ENCODE results near the gene SYNM.

The SYNM gene

GRCh38 chr15:99165020-99165790 lies 60.3 kb downstream of the SYNM start:
- no peak for DNase-seq (ENCODE audit: low spot score)
- in situ Hi-C loops (cut with MboI; ENCODE audit: low pct_unique_long_range_greater_than_20kb, low sequenced_read_pairs, unreplicated experiment) = no loop called here
- no peak for TF ChIP-seq CTCF (IDR thresholded peaks at IDR 0.05; ENCODE audit: extremely low read depth, insufficient read depth, missing control alignments)

GRCh38 chr15:99165956-99166689 lies 61.2 kb downstream of the SYNM start:
- in situ Hi-C loops (cut with MboI; ENCODE audit: low pct_unique_long_range_greater_than_20kb, low sequenced_read_pairs, unreplicated experiment) = no loop called here
- TF ChIP-seq CTCF (IDR thresholded peaks at IDR 0.05; ENCODE audit: extremely low read depth, insufficient read depth, missing control alignments) = no peak
- no peak for DNase-seq (ENCODE audit: low spot score)

- in situ Hi-C loops (cut with MboI; ENCODE audit: low pct_unique_long_range_greater_than_20kb, low sequenced_read_pairs, unreplicated experiment) = no loop called here
- DNase-seq (ENCODE audit: low spot score) = no peak
These were observed 62.3 kb downstream of the SYNM start for GRCh38 chr15:99167201-99167600.

GRCh38 chr15:99167640-99168039 lies 62.8 kb downstream of the SYNM start:
- no peak for TF ChIP-seq CTCF (IDR thresholded peaks at IDR 0.05; ENCODE audit: extremely low read depth, insufficient read depth, missing control alignments)
- DNase-seq (ENCODE audit: low spot score) = peak; percentile 28
- in situ Hi-C loops (cut with MboI; ENCODE audit: low pct_unique_long_range_greater_than_20kb, low sequenced_read_pairs, unreplicated experiment) = no loop called here

More at GRCh38 chr15:99167201-99167600, 62.3 kb downstream of the SYNM start:
- no peak for TF ChIP-seq CTCF (IDR thresholded peaks at IDR 0.05; ENCODE audit: extremely low read depth, insufficient read depth, missing control alignments)

GRCh38 chr15:99168601-99169580 lies 64.0 kb downstream of the SYNM start:
- in situ Hi-C loops (cut with MboI; ENCODE audit: low pct_unique_long_range_greater_than_20kb, low sequenced_read_pairs, unreplicated experiment) = no loop called here
- TF ChIP-seq CTCF (IDR thresholded peaks at IDR 0.05; ENCODE audit: extremely low read depth, insufficient read depth, missing control alignments) = no peak

GRCh38 chr15:99169769-99170311 lies 65.0 kb downstream of the SYNM start:
- no peak for TF ChIP-seq CTCF (IDR thresholded peaks at IDR 0.05; ENCODE audit: extremely low read depth, insufficient read depth, missing control alignments)
- DNase-seq (ENCODE audit: low spot score) = no peak
- in situ Hi-C loops (cut with MboI; ENCODE audit: low pct_unique_long_range_greater_than_20kb, low sequenced_read_pairs, unreplicated experiment) = no loop called here

More at GRCh38 chr15:99168601-99169580, 64.0 kb downstream of the SYNM start:
- no peak for DNase-seq (ENCODE audit: low spot score)

Data from GM13977 (cell line).